Fibroblast of lung (primary cell): ENCODE measurements around the gene KLF17. TPM values are rescaled to one million over a fixed set of nuclear protein-coding genes. Genes with fewer than 3 reads are reported as not detected.

ENCODE experiments used
- DNase-seq, 2 donors: peaks; one replicate each; pipeline versions ENCODE4 v3.0.0 to v3.0.0-alpha.2; 2010; ENCODE audit warnings: low read depth in 2 of 2
- H2AFZ ChIP-seq: 2 replicates; pipeline ENCODE4 v1.5.1; 2012; ENCODE audit warnings: low read length, control low read depth, inconsistent platforms
- H3K27ac ChIP-seq: 2 replicates; pipeline ENCODE4 v1.5.1; 2011; ENCODE audit warnings: low read length, control low read depth; ENCODE audit not compliant: insufficient read depth
- H3K27me3 ChIP-seq: 2 replicates; pipeline ENCODE4 v1.5.1; 2011; ENCODE audit warnings: mild to moderate bottlenecking, low read length; ENCODE audit not compliant: control insufficient read depth, insufficient read depth
- H3K36me3 ChIP-seq: 2 replicates; pipeline ENCODE4 v1.5.1; 2011; ENCODE audit warnings: low read length; ENCODE audit not compliant: control insufficient read depth, insufficient read depth
- H3K4me1 ChIP-seq: 2 replicates; pipeline ENCODE4 v1.5.1; 2011; ENCODE audit warnings: low read length; ENCODE audit not compliant: control insufficient read depth, insufficient read depth; ENCODE audit errors: extremely low read depth
- H3K4me2 ChIP-seq: 2 replicates; pipeline ENCODE4 v1.5.1; 2011; ENCODE audit warnings: low read length, control low read depth; ENCODE audit not compliant: insufficient read depth; ENCODE audit errors: extremely low read depth
- H3K4me3 ChIP-seq, 4 experiments: fragments of 200-600 bp in 1 of 4; sonication (generic) in 1 of 4; replicated peaks in 1 of 4; 2 replicates each; pipeline ENCODE4 v1.5.1; 2011 to 2016; ENCODE audit warnings: low read length in 4 of 4, low read depth in 3 of 4, mild to moderate bottlenecking in 3 of 4, control low read depth in 2 of 4, inconsistent platforms in 1 of 4, mixed read lengths in 1 of 4; ENCODE audit not compliant: insufficient read depth in 1 of 4; ENCODE audit errors: control extremely low read depth in 1 of 4
- H3K79me2 ChIP-seq: 2 replicates; pipeline ENCODE4 v1.5.1; 2012; ENCODE audit warnings: mild to moderate bottlenecking, low read length, inconsistent platforms; ENCODE audit not compliant: control insufficient read depth, insufficient read depth
- H3K9ac ChIP-seq: 2 replicates; pipeline ENCODE4 v1.5.1; 2011; ENCODE audit warnings: mild to moderate bottlenecking, low read length, control low read depth; ENCODE audit not compliant: insufficient read depth
- H3K9me3 ChIP-seq: 2 replicates; pipeline ENCODE4 v1.5.1; 2012; ENCODE audit warnings: low read depth, low read length; ENCODE audit not compliant: control insufficient read depth, insufficient read depth
- H4K20me1 ChIP-seq: 2 replicates; pipeline ENCODE4 v1.5.1; 2011; ENCODE audit warnings: low read length; ENCODE audit not compliant: control insufficient read depth, insufficient read depth; ENCODE audit errors: extremely low read depth
- EZH2 ChIP-seq: IDR thresholded peaks from 2 replicates; pipeline ENCODE4 v1.5.1; 2012; ENCODE audit warnings: low read length, control low read depth, mild to moderate bottlenecking; ENCODE audit errors: missing control alignments
- polyA minus RNA-seq: library from RNA; depleted of rRNA, polyadenylated mRNA; stranded (reverse); fragments of >200 nt; gene quantifications from 2 replicates; pipeline ENCODE4 v1.2.3, GENCODE V29; 2011; ENCODE audit warnings: low replicate concordance
- polyA plus RNA-seq, 2 donors: library from polyadenylated mRNA; depleted of rRNA in 1 of 2; stranded (reverse) in 1 of 2; unstranded in 1 of 2; fragments of >200 nt; gene quantifications; 2 replicates each; pipeline ENCODE4 v1.2.1, GENCODE V29; 2011 to 2012; ENCODE audit warnings: missing spikeins in 1 of 2
- total RNA-seq: library from RNA; depleted of rRNA; stranded (reverse); fragments of >200 nt; gene quantifications from 2 replicates; pipeline ENCODE4 v1.2.1, GENCODE V29; 2014
- TF ChIP-seq, protein P1 (sequence below), 2 donors: IDR thresholded peaks in 1 of 2; conservative IDR thresholded peaks in 1 of 2; 1 replicate in 1 of 2; 2 replicates in 1 of 2; pipeline ENCODE4 v1.5.1; 2011 to 2012; ENCODE audit warnings: low read length in 2 of 2, control low read depth in 1 of 2, inconsistent platforms in 1 of 2, low read depth in 1 of 2, mild to moderate bottlenecking in 1 of 2

The KLF17 gene, protein sequence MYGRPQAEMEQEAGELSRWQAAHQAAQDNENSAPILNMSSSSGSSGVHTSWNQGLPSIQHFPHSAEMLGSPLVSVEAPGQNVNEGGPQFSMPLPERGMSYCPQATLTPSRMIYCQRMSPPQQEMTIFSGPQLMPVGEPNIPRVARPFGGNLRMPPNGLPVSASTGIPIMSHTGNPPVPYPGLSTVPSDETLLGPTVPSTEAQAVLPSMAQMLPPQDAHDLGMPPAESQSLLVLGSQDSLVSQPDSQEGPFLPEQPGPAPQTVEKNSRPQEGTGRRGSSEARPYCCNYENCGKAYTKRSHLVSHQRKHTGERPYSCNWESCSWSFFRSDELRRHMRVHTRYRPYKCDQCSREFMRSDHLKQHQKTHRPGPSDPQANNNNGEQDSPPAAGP
- total RNA-seq (under 0.01 and 0.50 TPM in 2 replicates), polyA plus RNA-seq (0.05 and 0.20 TPM in 2 replicates), polyA minus RNA-seq (0.22 TPM in 1 of 2 replicates, not detected in the other)
- polyA plus RNA-seq (2012): 0.20 TPM in 1 of 2 replicates, not detected in the other

DNA sequence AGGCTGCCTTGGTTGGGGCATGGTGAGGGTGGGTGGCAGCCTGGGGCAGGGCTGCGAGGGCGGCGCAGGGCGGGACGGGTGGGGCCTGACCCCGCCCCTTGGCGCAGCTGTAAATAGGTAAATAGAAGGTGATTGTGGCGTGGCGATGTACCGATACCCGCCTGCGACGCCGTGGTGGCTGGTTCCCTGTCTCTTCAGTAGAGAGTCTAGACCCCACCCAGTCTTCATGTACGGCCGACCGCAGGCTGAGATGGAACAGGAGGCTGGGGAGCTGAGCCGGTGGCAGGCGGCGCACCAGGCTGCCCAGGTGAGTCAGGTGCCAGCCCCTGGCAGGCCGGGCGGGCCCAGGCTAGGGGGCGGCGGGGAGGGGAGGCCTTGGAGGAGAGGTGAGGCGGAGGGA lies at the start of gene KLF17:
KLF17 (plus strand) TSS at position 140 of the 400 bp plus-strand sequence; CDS start at position 227, 87 bp downstream.
- Histone ChIP-seq H3K36me3 (no peaks in the 10 kb centered on the region), H4K20me1 (no peaks in the 10 kb centered on the region), H3K9ac (no peak within 1 kb of the TSS), H3K9me3 (no peaks in the 10 kb centered on the region), H3K4me2 (no peak within 1 kb of the TSS), H3K27ac (no peak within 1 kb of the TSS), H3K4me3 (no peak within 1 kb of the TSS), H2AFZ (no peak within 1 kb of the TSS), H3K27me3 (no peaks in the 10 kb centered on the region), H3K79me2 (no peaks in the 10 kb centered on the region), H3K4me1 (no peaks in the 10 kb centered on the region)
- no peak for DNase-seq
- TF ChIP-seq, protein P1, sequence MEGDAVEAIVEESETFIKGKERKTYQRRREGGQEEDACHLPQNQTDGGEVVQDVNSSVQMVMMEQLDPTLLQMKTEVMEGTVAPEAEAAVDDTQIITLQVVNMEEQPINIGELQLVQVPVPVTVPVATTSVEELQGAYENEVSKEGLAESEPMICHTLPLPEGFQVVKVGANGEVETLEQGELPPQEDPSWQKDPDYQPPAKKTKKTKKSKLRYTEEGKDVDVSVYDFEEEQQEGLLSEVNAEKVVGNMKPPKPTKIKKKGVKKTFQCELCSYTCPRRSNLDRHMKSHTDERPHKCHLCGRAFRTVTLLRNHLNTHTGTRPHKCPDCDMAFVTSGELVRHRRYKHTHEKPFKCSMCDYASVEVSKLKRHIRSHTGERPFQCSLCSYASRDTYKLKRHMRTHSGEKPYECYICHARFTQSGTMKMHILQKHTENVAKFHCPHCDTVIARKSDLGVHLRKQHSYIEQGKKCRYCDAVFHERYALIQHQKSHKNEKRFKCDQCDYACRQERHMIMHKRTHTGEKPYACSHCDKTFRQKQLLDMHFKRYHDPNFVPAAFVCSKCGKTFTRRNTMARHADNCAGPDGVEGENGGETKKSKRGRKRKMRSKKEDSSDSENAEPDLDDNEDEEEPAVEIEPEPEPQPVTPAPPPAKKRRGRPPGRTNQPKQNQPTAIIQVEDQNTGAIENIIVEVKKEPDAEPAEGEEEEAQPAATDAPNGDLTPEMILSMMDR (conservative IDR thresholded peaks at IDR 0.05 in 1 of 2, IDR thresholded peaks at IDR 0.05 in 1 of 2; ENCODE audit: low read depth in 1 of 2, low read length in 2 of 2): no peak
- no peak for TF ChIP-seq EZH2

- H2AFZ ChIP-seq: no peak overlapping the region
- H3K9ac ChIP-seq: no peak overlapping the region
- DNase-seq: no peak
- no peaks in the 10 kb centered on the region for H3K36me3 ChIP-seq
- H3K27ac ChIP-seq: no peak overlapping the region
- H3K79me2 ChIP-seq: no peaks in the 10 kb centered on the region
- no peak overlapping the region for H3K4me3 ChIP-seq
- TF ChIP-seq EZH2: no peak
- TF ChIP-seq, protein P1 (conservative IDR thresholded peaks at IDR 0.05 in 1 of 2, IDR thresholded peaks at IDR 0.05 in 1 of 2; ENCODE audit: low read depth in 1 of 2, low read length in 2 of 2): no peak
- H3K4me1 ChIP-seq: peaks cover 6% of the 10 kb centered on the region
- no peaks in the 10 kb centered on the region for H4K20me1 ChIP-seq
- H3K9me3 ChIP-seq: no peaks in the 10 kb centered on the region
- no peak overlapping the region for H3K4me2 ChIP-seq
- H3K27me3 ChIP-seq: no peaks in the 10 kb centered on the region
These were observed 47.2 kb upstream of the KLF17 start for GRCh38 chr1:44071461-44071860.

DNA sequence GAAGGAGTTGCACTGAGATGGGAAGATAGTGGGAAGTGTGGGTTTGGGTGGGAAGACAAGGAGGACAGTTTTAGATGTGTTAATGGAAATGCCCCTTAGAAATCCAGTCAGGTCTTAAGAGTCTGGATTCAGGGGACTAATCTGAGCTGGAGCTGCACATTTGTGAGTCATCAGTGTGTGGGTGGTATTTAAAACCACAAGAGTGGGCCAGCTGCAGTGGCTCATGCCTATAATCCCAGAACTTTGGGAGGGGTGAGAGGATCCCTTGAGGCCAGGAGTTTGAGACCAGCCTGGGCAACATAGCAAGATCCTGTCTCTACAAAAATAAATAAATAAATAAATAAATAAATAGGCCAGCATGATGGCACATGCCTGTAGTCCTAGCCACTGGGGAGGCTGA lies 46.4 kb upstream of the KLF17 start:
- peaks cover 6% of the 10 kb centered on the region for H3K4me1 ChIP-seq
- H3K9ac ChIP-seq: no peak overlapping the region
- no peaks in the 10 kb centered on the region for H3K79me2 ChIP-seq
- no peak overlapping the region for H3K27ac ChIP-seq
- H3K9me3 ChIP-seq: no peaks in the 10 kb centered on the region
- no peak for TF ChIP-seq EZH2
- TF ChIP-seq, protein P1 (conservative IDR thresholded peaks at IDR 0.05 in 1 of 2, IDR thresholded peaks at IDR 0.05 in 1 of 2; ENCODE audit: low read depth in 1 of 2, low read length in 2 of 2): no peak
- no peaks in the 10 kb centered on the region for H3K36me3 ChIP-seq
- no peaks in the 10 kb centered on the region for H4K20me1 ChIP-seq
- no peak overlapping the region for H3K4me2 ChIP-seq
- no peak overlapping the region for H2AFZ ChIP-seq
- no peak overlapping the region for H3K4me3 ChIP-seq
- DNase-seq: peak; percentile 89 to 99
- H3K27me3 ChIP-seq: no peaks in the 10 kb centered on the region
